ENCODE results near the gene CHAF1B.
A peak's percentile ranks its signal among the peaks of the same experiment; 100 is the strongest.

CHAF1B gene

GRCh38 chr21:36419996-36420395 lies 34.8 kb downstream of the CHAF1B start:
- no peaks in the 10 kb centered on the region for H3K27me3 ChIP-seq (ENCODE audit: control insufficient read depth, low read length)
- H3K9me2 ChIP-seq (replicated peaks; ENCODE audit: control insufficient read depth, low read length) = no peaks in the 10 kb centered on the region
- no peak overlapping the region for H3K4me2 ChIP-seq (ENCODE audit: low read length)
- H3K36me3 ChIP-seq (ENCODE audit: control insufficient read depth, low read length) = peaks cover 18% of the 10 kb centered on the region
- H3K79me2 ChIP-seq (ENCODE audit: control insufficient read depth, low read length) = no peaks in the 10 kb centered on the region
- H3K4me3 ChIP-seq (ENCODE audit: low read length) = no peak overlapping the region
- no peak overlapping the region for H3K27ac ChIP-seq (ENCODE audit: low read depth, low read length)
- H3F3A ChIP-seq (ENCODE audit: control insufficient read depth, insufficient read depth) = no peaks in the 10 kb centered on the region; the same call in 1 of the 2 replicates
- no peaks in the 10 kb centered on the region for H3K4me1 ChIP-seq (ENCODE audit: control insufficient read depth, low read length)
- 0 out of 2 replicates have a peak, but pooled peaks cover 5% of the 10 kb centered on the region for H4K20me1 ChIP-seq (ENCODE audit: control insufficient read depth, insufficient read depth, low read depth, low read length)
- H3K9me3 ChIP-seq (ENCODE audit: control insufficient read depth, insufficient read depth, low read length) = no peaks in the 10 kb centered on the region
- no peak for TF ChIP-seq EZH2phosphoT487 (IDR thresholded peaks at IDR 0.05; ENCODE audit: borderline replicate concordance, low read length)
- TF ChIP-seq, protein P1, sequence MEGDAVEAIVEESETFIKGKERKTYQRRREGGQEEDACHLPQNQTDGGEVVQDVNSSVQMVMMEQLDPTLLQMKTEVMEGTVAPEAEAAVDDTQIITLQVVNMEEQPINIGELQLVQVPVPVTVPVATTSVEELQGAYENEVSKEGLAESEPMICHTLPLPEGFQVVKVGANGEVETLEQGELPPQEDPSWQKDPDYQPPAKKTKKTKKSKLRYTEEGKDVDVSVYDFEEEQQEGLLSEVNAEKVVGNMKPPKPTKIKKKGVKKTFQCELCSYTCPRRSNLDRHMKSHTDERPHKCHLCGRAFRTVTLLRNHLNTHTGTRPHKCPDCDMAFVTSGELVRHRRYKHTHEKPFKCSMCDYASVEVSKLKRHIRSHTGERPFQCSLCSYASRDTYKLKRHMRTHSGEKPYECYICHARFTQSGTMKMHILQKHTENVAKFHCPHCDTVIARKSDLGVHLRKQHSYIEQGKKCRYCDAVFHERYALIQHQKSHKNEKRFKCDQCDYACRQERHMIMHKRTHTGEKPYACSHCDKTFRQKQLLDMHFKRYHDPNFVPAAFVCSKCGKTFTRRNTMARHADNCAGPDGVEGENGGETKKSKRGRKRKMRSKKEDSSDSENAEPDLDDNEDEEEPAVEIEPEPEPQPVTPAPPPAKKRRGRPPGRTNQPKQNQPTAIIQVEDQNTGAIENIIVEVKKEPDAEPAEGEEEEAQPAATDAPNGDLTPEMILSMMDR (IDR thresholded peaks at IDR 0.05; ENCODE audit: low read depth, low read length, poor library complexity, severe bottlenecking) = peak; percentile 78

DNA sequence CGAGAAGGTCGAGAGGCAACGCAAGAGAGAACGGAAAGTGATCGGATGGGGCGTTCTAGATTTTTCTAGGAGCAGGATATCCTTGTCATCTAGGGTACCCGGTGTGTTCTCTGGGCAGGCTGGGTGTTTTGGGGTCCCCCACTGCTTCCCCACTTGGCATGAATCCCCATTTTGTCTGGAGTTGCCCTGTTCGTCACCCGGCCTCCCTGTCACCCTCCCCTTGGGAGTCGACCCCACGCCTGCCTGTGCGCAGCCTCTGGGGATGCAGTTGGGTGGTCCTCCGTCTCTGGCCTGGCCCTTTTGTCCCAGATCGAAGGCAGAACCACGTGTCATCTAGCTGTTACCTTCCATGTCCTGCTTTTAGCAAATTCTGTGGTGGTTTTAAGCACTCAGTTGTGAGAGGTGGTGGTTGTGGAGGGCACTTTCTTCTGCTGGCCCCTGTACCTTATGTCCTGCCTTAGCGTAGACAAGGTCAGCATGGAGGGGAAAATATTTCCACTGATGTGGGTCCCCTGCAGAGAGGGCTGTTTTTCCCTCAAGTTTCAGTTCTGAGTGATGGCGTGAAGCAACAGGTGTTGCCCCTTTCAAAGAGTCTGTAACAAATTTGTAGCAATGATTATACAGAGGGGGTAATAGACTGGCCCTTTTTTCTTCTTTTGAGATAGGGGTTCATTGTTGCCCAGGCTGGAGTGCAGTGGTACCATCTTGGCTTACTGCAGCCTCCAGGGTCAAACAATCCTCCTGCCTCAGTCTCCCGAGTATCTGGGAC lies 35.6 kb downstream of the CHAF1B start:
- Histone ChIP-seq H3F3A (ENCODE audit: control insufficient read depth, insufficient read depth) (no peaks in the 10 kb centered on the region; the same call in 1 of the 2 replicates), H3K79me2 (ENCODE audit: control insufficient read depth, low read length) (no peaks in the 10 kb centered on the region), H3K4me2 (ENCODE audit: low read length) (no peak overlapping the region), H3K27ac (ENCODE audit: low read depth, low read length) (no peak overlapping the region), H3K9me3 (ENCODE audit: control insufficient read depth, insufficient read depth, low read length) (no peaks in the 10 kb centered on the region), H4K20me1 (ENCODE audit: control insufficient read depth, insufficient read depth, low read depth, low read length) (0 out of 2 replicates have a peak, but pooled peaks cover 5% of the 10 kb centered on the region), H3K36me3 (ENCODE audit: control insufficient read depth, low read length) (peaks cover 10% of the 10 kb centered on the region), H3K27me3 (ENCODE audit: control insufficient read depth, low read length) (no peaks in the 10 kb centered on the region), H3K4me1 (ENCODE audit: control insufficient read depth, low read length) (no peaks in the 10 kb centered on the region), H3K9me2 (replicated peaks; ENCODE audit: control insufficient read depth, low read length) (no peaks in the 10 kb centered on the region), H3K4me3 (ENCODE audit: low read length) (no peak overlapping the region)
- no peak for TF ChIP-seq EZH2phosphoT487 (IDR thresholded peaks at IDR 0.05; ENCODE audit: borderline replicate concordance, low read length)
- TF ChIP-seq, protein P1 (IDR thresholded peaks at IDR 0.05; ENCODE audit: low read depth, low read length, poor library complexity, severe bottlenecking) = no peak

DNA sequence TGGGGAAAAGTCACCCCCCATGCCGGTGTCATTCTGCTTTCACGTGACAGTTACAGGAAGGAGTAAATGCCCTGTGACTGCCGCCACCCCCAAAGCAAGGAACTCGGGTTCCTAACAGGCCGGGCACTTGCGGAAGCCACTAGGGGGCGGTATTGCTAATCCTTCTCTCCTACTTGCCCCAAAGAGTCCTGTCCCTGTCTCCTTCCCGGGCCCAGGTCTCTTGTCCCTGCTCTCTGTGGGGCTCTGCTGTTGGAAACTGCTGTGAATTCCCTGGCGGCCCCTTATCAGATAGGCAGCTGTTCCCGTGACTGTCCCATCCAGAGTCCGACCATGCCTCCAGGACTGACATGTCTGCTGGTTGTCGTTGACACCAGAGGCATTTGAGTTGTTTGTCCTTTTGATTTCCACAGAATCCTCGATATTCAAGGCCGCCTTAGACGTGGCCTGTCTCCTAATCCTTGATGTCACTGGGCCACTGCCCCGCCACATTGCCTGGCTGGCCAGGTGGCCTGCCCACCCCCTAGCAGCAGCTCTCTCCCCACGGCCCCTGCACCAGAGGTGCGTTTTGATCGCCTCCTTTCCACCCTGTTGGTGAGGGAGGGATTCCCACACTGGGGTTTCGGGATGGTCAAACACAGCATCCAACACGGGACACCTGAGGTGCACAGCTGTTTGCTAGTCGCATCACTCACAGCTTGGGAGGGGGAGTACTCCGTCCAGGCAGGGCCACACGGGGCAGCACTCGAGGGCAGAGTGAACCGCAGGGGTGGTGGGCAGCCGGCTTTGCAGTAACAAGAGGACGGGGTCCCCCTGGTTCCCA lies 37.3 kb downstream of the CHAF1B start:
- Histone ChIP-seq H3K27ac (ENCODE audit: low read depth, low read length) (no peak overlapping the region), H3K4me1 (ENCODE audit: control insufficient read depth, low read length) (no peaks in the 10 kb centered on the region), H3F3A (ENCODE audit: control insufficient read depth, insufficient read depth) (no peaks in the 10 kb centered on the region; the same call in 1 of the 2 replicates), H3K4me3 (ENCODE audit: low read length) (no peak overlapping the region), H3K36me3 (ENCODE audit: control insufficient read depth, low read length) (no peaks in the 10 kb centered on the region; the same call in 1 of the 2 replicates), H3K9me2 (replicated peaks; ENCODE audit: control insufficient read depth, low read length) (no peaks in the 10 kb centered on the region), H3K79me2 (ENCODE audit: control insufficient read depth, low read length) (no peaks in the 10 kb centered on the region), H3K27me3 (ENCODE audit: control insufficient read depth, low read length) (no peaks in the 10 kb centered on the region), H4K20me1 (ENCODE audit: control insufficient read depth, insufficient read depth, low read depth, low read length) (0 out of 2 replicates have a peak, but pooled peaks cover 5% of the 10 kb centered on the region), H3K9me3 (ENCODE audit: control insufficient read depth, insufficient read depth, low read length) (no peaks in the 10 kb centered on the region), H3K4me2 (ENCODE audit: low read length) (no peak overlapping the region)
- TF ChIP-seq, protein P1 (IDR thresholded peaks at IDR 0.05; ENCODE audit: low read depth, low read length, poor library complexity, severe bottlenecking) = peak; percentile 91
- TF ChIP-seq EZH2phosphoT487 (IDR thresholded peaks at IDR 0.05; ENCODE audit: borderline replicate concordance, low read length) = no peak

Measured in DOHH2 (cell line).